Upper lobe of right lung (tissue), 1 donor: ENCODE data around the gene PHACTR3. TPM values are rescaled to one million over a fixed set of nuclear protein-coding genes. Genes with fewer than 3 reads are reported as not detected.

ENCODE experiments used
- ATAC-seq: fragments of 200-7000 bp; cut with Tn5 transposase; one replicate; pipeline ENCODE4 v1.9.1; 2020; ENCODE audit warnings: mild to moderate bottlenecking, moderate library complexity
- DNase-seq: peaks from one replicate; pipeline ENCODE4 v3.0.0-alpha.2; 2020
- H3K27ac ChIP-seq: fragments of 200-600 bp; one replicate; pipeline ENCODE4 v1.8.0; 2022
- H3K27me3 ChIP-seq: fragments of 200-600 bp; one replicate; pipeline ENCODE4 v1.8.0; 2022; ENCODE audit warnings: mild to moderate bottlenecking
- H3K36me3 ChIP-seq: fragments of 200-600 bp; one replicate; pipeline ENCODE4 v1.8.0; 2022
- H3K4me1 ChIP-seq: fragments of 200-600 bp; one replicate; pipeline ENCODE4 v1.8.0; 2022
- H3K4me3 ChIP-seq: fragments of 200-600 bp; one replicate; pipeline ENCODE4 v1.8.0; 2022; ENCODE audit warnings: mild to moderate bottlenecking
- H3K9me3 ChIP-seq: fragments of 200-600 bp; one replicate; pipeline ENCODE4 v1.8.0; 2022
- CTCF ChIP-seq: fragments of 200-600 bp; IDR thresholded peaks from one replicate; pipeline ENCODE4 v1.8.0; 2022; ENCODE audit warnings: antibody characterized with exemption
- intact Hi-C: fragments of 100-400 bp; cut with DNase I; formaldehyde crosslinking; loops from one replicate; pipeline ENCODE4 v1.11.0; 2022
- total RNA-seq: library from RNA; stranded (reverse); fragmentation: NEBNext Ultra II Directional; extraction: Animal tissue kit (Norgen Biotek cat#: 25700); gene quantifications from one replicate; pipeline ENCODE4 v1.2.1, GENCODE V29; 2021
- donor health status: DM: no; HTN: yes; CAD: no; lungs with severe emphysema.

Gene PHACTR3
- total RNA-seq, 1 donor from 2014 or later, result 18.2 TPM

DNA sequence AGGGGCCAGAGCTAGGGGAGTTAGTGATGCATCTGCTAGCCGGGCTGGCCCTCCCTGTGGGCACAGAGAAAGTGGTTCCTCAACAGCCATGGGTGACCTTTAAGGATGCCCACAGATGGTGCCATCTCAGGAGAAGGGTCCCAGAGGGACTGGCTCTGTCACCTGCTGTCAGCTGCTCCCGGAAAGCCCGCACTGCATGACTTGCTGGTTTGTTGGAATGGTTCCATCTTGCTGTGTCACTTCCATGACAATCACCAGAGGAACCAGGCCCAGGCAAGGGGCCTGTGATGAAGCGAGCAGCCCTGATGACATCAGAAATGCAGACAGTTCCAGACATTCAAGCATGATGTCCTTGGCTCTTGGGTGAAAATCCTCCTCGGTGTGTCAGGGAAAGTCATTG lies 125.2 kb downstream of the PHACTR3 start:
- intact Hi-C loops, result no loop called here

GRCh38 chr20:59730722-59731121 lies 126.4 kb downstream of the PHACTR3 start:
- Histone ChIP-seq H3K9me3 (no peaks in the 10 kb centered on the region), H3K36me3 (no peaks in the 10 kb centered on the region), H3K4me3 (no peak overlapping the region), H3K27me3 (peaks cover 16% of the 10 kb centered on the region), H3K4me1 (no peaks in the 10 kb centered on the region), H3K27ac (no peak overlapping the region)
- ATAC-seq (no peak), DNase-seq (no peak)
- intact Hi-C loops, result no loop called here
- TF ChIP-seq CTCF, result no peak

More for the DNA sequence above, 125.2 kb downstream of the PHACTR3 start:
- Histone ChIP-seq H3K27ac (no peak overlapping the region), H3K9me3 (no peaks in the 10 kb centered on the region), H3K36me3 (no peaks in the 10 kb centered on the region), H3K27me3 (peaks cover 20% of the 10 kb centered on the region), H3K4me1 (no peaks in the 10 kb centered on the region), H3K4me3 (no peak overlapping the region)
- ATAC-seq (no peak), DNase-seq (peak; percentile 39)
- no peak for TF ChIP-seq CTCF

DNA sequence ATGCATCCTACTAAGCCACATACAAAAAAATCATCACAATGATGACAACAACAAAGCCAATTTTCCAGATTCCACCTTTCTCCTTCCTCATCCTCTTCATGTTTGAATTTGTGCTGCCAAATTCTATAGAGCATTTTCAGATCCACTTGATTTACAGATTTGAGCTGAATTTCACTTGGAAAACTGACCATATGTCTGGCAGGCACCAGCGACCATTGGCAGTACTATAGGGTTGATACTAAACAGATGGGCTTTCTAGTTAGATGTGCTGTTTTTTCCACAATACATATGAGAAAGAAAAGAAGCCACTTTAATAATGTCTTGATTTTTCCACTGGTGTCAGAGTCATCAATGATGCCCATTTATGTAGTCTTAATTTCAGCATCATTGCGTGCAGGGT lies 127.0 kb downstream of the PHACTR3 start:
- H3K27me3 ChIP-seq, result peaks cover 16% of the 10 kb centered on the region
- ATAC-seq (no peak), DNase-seq (no peak)
- H3K9me3 ChIP-seq, result no peaks in the 10 kb centered on the region
- H3K4me1 ChIP-seq, result no peaks in the 10 kb centered on the region
- H3K27ac ChIP-seq, result no peak overlapping the region
- H3K4me3 ChIP-seq, result no peak overlapping the region
- no peak for TF ChIP-seq CTCF
- H3K36me3 ChIP-seq, result no peaks in the 10 kb centered on the region
- intact Hi-C loops, result no loop called here

DNA sequence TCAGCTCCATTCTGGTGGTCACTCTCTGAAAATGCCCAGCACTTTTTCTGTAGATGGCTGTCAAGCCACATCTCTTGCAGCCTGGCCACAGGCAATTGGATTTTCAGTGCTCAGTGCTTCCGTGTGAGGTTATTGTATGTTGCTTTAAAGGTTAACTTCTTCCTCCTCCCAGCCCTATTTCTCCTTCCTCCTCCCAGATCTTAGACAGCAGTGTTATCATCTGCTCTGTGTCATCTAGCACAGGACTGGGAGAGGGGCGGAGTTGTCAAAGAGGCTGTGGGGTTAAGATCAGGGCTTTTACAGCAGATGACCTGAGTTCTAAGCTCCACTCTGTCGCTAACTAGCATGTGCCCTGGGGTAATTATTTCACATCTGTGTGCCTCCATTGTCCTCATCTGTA lies 129.0 kb downstream of the PHACTR3 start:
- ATAC-seq, result peak; percentile 44

GRCh38 chr20:59735486-59735885 lies 131.1 kb downstream of the PHACTR3 start:
- H3K4me3 ChIP-seq, result no peak overlapping the region
- ATAC-seq, result no peak
- no peak overlapping the region for H3K27ac ChIP-seq
- H3K27me3 ChIP-seq, result peaks cover 12% of the 10 kb centered on the region
- DNase-seq, result peak; percentile 29
- H3K4me1 ChIP-seq, result no peaks in the 10 kb centered on the region
- no peaks in the 10 kb centered on the region for H3K9me3 ChIP-seq
- no peak for TF ChIP-seq CTCF
- intact Hi-C loops, result no loop called here
- no peaks in the 10 kb centered on the region for H3K36me3 ChIP-seq

More for the DNA sequence above, 129.0 kb downstream of the PHACTR3 start:
- DNase-seq, result no peak
- Histone ChIP-seq H3K36me3 (no peaks in the 10 kb centered on the region), H3K4me1 (no peaks in the 10 kb centered on the region), H3K27me3 (peaks cover 28% of the 10 kb centered on the region), H3K4me3 (no peak overlapping the region), H3K27ac (no peak overlapping the region), H3K9me3 (no peaks in the 10 kb centered on the region)
- no peak for TF ChIP-seq CTCF
- intact Hi-C loops, result no loop called here

DNA sequence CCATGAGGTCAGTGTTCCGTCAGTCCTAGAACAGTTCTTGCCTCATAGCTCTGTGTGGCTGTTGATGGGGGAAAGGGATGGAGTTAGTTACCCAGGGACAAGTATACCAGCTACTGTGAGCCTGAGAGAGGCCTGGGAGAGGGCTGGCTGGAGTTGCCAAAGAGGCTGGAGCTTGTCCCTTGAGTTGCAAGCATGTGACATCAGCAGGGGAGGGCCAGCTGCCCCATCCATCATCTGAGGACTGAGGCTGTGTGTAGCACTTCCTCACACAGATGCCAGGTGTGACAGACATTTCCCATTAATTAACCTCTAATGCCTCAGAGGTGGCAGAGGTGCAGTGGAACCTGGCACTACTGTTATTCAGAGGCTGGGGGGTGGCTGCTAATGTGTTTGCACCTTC lies 131.6 kb downstream of the PHACTR3 start:
- no peaks in the 10 kb centered on the region for H3K36me3 ChIP-seq
- H3K4me3 ChIP-seq, result no peak overlapping the region
- no peak overlapping the region for H3K27ac ChIP-seq
- DNase-seq, result peak; percentile 42
- intact Hi-C loops, result no loop called here
- ATAC-seq, result no peak
- H3K4me1 ChIP-seq, result no peaks in the 10 kb centered on the region
- H3K9me3 ChIP-seq, result no peaks in the 10 kb centered on the region
- TF ChIP-seq CTCF, result no peak
- peaks cover 12% of the 10 kb centered on the region for H3K27me3 ChIP-seq
